ENCODE measurements around the gene RAI1.

GRCh38 chr17:17842111-17842876, 161.0 kb downstream of the RAI1 start:
- no peak for TF ChIP-seq CTCF (conservative IDR thresholded peaks at IDR 0.05)
- TF ChIP-seq ZFX (IDR thresholded peaks at IDR 0.05), result no peak

All from C4-2B (cell line).